ENCODE results near the gene CDH23. TPM values are rescaled to one million over a fixed set of nuclear protein-coding genes. Genes with fewer than 3 reads are reported as not detected.

Gene CDH23
- total RNA-seq, 1 experiment from 2014 or later: 0.03 TPM

DNA sequence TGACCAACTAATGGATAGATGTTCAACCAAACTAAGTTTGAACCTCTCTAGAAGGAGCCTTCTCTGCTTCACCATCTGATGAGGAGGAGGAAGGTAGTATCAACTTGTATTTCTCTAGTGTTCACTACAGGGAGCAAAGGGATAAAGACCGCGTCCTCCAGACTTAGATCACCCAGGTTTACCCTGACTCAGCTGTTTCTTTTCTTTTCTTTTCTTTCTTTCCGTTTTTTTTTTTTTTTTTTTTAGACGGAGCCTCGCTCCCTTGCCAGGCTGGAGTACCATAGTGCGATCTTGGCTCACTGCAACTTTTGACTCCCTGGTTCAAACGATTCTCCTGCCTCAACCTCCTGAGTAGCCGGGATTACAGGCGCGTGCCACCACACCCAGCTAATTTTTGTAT is 263.0 kb downstream of the CDH23 start:
- no peak for DNase-seq (ENCODE audit: low read depth)
- in situ Hi-C loops (cut with HindIII; ENCODE audit: low pct_unique_long_range_greater_than_20kb, low sequenced_read_pairs): no loop called here

DNA sequence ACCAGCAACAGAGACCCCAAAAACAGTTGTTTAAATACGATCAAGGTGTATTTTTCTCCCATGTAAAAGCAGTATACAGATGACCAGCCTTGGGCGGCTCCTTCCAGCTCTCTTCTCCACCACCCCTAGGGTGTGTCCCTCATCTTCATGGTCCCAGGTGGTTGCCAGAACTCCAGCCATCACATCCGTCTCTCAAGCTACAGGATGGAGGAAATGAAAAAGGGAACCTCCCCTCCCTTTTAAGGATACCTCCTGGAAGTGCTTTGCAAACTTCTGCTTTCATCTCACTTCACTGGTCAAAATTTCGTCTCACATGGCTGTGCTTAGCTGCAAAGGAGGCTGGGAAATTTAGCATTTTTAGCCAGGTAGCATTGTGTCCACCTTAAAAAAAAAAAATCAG is 263.6 kb downstream of the CDH23 start:
- in situ Hi-C loops (cut with HindIII; ENCODE audit: low pct_unique_long_range_greater_than_20kb, low sequenced_read_pairs): no loop called here
- no peak for DNase-seq (ENCODE audit: low read depth)

DNA sequence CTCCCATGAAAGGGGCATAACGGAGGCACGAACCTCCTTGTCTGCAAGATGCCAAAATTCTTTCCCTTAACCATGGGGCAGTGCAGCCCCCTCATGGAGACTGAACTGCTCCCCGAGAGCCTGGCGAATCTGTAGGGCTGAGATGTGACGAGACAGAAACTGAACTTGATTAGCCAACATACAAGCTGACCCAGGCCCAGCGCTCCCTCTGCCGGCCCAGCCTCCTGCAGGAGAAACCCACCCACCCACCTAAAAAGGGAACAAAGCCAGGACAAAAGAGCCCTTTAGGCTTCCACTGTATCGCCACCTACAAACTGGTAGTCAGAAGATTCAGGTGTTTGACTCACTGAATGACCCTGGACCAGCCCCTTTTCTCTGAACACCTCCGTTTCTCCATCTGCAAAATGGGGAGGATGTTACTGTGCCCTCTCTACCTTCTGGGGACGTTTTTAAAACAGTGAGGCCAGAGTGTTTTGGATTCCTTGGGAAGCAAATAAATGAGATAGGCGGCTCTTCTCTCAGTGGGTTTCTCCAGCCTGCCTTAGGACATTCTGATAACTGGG is 264.4 kb downstream of the CDH23 start:
- in situ Hi-C loops (cut with HindIII; ENCODE audit: low pct_unique_long_range_greater_than_20kb, low sequenced_read_pairs): no loop called here
- DNase-seq (ENCODE audit: low read depth): no peak

DNA sequence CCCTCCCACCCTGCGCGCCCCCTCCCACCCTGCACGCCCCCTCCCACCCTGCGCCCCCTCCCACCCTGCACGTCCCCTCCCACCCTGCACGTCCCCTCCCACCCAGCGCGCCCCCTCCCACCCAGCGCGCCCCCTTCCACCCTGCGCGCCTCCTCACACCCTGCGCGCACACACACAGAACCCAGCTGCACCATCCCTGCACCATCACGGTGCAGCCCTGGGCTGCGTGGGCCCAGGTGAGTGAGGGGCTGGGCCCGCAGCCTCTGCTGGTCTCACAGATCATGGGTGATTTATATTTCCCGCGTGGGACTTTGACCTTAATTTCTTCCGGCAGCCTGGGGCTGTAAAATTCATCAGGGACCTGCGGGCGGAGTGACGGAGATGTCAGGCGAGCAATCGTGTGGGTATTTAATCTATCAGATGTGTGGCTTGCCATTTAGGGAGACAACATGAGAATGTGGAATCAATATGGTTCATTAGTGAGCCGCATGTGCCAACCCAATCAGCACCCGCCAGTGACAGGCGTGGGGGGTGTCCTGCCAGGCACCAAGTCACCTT is 265.1 kb downstream of the CDH23 start:
- in situ Hi-C loops (cut with HindIII; ENCODE audit: low pct_unique_long_range_greater_than_20kb, low sequenced_read_pairs): no loop called here
- no peak for DNase-seq (ENCODE audit: low read depth)

DNA sequence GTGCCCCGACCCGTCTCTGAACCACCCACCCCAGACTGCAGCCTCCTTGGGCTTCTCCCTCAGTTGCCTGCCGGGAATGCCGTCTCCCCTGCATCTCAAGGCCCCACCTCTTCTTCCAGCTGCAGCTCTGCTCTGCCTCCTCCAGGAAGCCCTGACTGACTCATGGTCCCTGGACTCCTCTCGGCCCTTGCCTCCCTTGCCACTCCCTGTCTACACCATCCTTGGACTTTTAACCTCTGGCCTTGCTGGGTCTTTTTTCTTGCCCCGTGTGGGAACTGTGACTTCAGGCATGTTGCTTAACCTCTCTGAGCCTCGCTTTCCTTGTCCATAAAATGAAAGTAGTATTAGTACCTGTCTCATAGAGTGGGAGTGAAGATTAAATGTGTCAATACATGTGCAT is 266.6 kb downstream of the CDH23 start:
- in situ Hi-C loops (cut with HindIII; ENCODE audit: low pct_unique_long_range_greater_than_20kb, low sequenced_read_pairs): no loop called here
- DNase-seq (ENCODE audit: low read depth): no peak

DNA sequence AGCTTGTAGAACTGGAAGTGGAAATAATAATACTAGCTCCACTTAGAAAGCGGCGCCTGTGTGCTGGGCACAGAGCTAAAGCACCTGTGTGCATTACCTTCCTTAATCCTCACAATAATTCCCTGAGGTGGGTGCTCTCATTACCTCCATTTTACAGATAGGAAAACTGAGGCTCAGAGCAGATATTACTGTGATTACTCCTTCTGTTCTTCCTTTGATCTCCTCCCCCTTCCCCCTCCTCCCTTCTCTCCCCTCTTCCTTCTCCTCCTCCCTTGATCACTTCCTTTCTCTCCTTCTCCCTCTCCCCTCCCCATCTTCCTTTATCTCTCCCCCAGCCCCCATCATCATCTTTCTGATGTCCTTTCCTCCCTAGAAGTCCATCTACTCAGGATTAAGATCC is 267.9 kb downstream of the CDH23 start:
- in situ Hi-C loops (cut with HindIII; ENCODE audit: low pct_unique_long_range_greater_than_20kb, low sequenced_read_pairs): no loop called here
- DNase-seq (ENCODE audit: low read depth): no peak

DNA sequence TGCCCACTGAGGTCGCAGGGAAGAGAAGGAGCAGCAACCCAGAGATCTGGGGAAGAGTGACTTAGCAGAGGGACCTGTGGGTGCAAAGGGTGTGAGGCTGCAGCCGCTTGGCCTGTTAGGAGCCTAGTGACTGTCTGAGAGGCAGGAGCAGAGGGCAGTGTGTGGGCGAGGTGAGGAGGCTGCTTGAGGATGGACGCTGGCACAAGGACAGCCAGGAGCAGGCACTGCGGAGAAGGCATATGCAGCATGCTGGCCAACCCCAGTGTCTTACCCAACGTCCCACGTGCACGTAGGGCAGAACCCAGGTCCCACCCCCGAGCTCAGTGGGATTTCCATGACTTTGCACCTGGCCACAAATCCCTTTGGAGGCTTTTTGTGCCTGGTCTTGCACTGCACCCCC is 268.7 kb downstream of the CDH23 start:
- in situ Hi-C loops (cut with HindIII; ENCODE audit: low pct_unique_long_range_greater_than_20kb, low sequenced_read_pairs): no loop called here
- DNase-seq (ENCODE audit: low read depth): no peak

DNA sequence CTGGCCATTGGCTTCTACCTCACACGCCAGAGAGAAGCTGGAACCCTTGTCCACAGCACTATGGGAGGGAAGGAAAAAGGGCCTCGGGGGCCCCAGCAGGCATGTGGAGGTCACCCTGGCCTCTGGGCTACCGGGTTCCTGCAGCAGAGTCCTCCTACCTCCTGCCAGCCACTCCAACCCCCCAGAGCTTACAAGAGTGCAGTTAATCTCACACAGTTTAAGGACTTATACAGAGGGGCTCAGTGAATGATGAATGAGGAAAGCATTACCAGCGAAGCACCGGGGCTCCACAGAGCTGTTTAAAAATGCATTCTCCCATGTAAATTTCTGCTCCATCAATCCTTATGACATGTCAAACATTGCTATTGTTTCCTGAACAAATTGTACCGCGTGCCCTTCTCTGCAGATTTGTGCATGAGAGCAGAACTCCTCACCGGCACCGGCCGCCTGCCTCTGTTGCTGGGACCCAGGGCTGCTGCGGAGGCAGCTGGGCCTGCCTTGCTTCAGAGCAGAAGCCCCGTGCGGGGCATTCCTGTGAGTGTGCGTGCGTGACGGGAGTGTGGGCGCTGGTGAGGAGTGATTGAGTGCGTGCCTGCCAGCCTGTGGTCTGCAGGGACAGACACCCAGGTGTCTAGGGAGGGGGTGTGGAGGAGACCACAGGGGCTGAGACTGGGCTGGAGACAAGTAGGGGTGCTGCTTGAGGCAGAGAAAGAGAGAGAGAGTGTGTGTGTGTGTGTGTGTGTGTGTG is 270.1 kb downstream of the CDH23 start:
- no peak for DNase-seq (ENCODE audit: low read depth)
- in situ Hi-C loops (cut with HindIII; ENCODE audit: low pct_unique_long_range_greater_than_20kb, low sequenced_read_pairs): no loop called here

DNA sequence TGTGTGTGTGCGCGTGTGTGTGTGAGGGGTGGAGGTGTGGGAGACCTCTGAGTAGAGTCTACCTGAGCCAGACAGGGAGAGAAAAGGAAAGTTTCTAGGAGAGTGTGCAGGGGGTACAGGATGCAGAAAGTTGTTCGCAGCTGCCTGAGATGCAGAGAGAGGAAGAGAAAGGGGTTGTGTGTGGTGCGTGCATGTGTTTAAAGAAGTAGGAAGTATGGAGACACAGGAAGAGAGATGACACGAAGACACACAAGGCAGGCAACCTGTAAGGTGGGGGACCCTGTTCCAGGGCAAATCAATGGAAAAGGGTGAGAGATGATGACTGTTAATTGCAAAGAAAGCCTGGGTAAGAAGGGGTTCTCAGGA is 270.6 kb downstream of the CDH23 start:
- in situ Hi-C loops (cut with HindIII; ENCODE audit: low pct_unique_long_range_greater_than_20kb, low sequenced_read_pairs): no loop called here

DNA sequence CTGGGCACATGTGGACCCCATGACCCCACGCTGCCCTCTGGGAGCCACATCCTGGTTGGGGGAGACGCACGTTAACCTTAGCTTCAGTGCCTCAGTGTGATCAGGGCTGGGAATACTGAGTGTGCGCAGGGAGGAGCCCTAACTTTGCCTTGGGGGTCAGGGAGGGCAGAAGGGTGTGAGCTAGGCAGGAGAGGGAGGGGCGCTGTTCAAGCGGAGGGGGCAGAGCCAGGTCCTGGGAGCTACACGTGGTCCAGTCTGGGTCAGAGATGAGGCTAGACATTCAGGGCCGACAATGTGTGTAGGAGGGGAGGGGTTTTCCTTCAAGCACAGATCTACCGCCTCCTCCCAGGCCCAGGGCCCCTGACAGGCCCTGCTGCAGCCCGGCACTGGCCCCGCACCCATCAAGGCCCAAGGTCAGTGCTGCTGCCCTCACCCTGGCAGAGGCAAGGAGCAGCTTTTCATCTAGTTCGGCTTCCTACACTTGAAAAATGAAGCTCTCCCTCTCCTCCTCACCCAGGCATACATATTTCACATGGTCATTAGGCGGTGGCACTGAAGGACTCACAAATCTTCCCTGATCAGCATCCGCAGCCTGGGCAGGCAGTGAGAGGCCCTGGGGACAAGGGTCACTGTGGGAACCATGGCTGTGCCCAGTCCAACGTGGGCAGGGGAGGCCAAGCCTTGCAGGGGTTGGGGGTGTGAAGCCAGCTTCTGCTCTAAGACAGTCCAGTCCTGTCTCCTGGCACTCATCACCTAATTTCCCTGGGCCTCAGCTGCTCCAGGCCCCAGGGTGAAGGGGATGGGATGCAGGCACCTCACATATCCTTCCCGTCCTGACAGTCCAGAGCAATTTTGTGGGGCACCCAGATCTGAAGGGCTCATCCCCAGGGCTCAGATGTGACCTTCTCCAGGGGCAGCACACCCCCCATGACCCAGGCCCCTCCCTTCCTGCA is 275.6 kb downstream of the CDH23 start:
- DNase-seq (ENCODE audit: low read depth): no peak
- in situ Hi-C loops (cut with HindIII; ENCODE audit: low pct_unique_long_range_greater_than_20kb, low sequenced_read_pairs): no loop called here

More for the DNA sequence above, 270.6 kb downstream of the CDH23 start:
- DNase-seq (ENCODE audit: low read depth): no peak

DNA sequence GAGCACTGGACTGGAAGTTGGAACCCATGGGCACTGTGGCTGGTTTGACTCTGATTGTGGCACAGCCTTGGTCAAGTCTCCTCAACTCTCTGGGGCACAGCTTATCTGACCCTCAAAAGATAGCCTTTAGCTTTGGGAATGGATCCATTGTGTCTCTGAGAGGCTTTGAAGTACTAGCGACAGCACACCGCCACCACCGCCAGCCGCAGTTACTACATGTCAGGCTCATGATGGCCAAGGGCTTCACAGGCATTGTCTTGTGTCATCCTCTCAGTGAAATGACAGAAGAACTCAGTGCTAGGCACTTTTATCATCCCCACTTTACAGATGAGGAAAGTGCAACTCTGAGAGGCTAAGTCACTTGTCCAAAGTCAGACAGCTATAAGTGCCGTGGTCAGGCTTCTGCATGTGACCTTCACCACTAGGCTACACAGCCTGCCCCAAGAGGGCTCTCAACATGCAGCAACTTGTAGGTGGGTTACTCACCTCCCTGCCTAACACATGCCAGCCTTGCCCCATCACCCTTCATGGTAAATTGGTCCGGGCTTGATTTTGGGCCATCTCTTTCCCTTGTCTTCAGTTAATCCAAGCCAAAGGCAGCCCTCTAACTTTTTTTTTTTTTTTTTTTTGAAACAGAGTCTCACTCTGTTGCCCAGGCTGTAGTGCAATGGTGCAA is 278.7 kb downstream of the CDH23 start:
- no peak for DNase-seq (ENCODE audit: low read depth)
- in situ Hi-C loops (cut with HindIII; ENCODE audit: low pct_unique_long_range_greater_than_20kb, low sequenced_read_pairs): no loop called here

DNA sequence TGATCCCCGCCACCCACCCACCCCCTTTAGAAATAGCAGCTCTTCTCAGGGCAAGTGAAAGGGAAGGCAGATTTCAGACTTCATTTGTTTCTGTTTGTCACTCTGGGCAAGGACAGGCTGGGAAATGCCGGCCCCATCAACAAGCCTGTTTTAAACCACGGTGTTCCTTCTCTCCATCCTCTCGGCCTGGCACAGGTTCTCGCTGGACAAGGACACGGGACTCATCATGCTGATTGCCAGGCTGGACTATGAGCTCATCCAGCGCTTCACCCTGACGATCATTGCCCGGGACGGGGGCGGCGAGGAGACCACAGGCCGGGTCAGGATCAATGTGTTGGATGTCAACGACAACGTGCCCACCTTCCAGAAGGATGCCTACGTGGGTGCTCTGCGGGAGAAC is 280.5 kb downstream of the CDH23 start:
- in situ Hi-C loops (cut with HindIII; ENCODE audit: low pct_unique_long_range_greater_than_20kb, low sequenced_read_pairs): no loop called here
- no peak for DNase-seq (ENCODE audit: low read depth)

DNA sequence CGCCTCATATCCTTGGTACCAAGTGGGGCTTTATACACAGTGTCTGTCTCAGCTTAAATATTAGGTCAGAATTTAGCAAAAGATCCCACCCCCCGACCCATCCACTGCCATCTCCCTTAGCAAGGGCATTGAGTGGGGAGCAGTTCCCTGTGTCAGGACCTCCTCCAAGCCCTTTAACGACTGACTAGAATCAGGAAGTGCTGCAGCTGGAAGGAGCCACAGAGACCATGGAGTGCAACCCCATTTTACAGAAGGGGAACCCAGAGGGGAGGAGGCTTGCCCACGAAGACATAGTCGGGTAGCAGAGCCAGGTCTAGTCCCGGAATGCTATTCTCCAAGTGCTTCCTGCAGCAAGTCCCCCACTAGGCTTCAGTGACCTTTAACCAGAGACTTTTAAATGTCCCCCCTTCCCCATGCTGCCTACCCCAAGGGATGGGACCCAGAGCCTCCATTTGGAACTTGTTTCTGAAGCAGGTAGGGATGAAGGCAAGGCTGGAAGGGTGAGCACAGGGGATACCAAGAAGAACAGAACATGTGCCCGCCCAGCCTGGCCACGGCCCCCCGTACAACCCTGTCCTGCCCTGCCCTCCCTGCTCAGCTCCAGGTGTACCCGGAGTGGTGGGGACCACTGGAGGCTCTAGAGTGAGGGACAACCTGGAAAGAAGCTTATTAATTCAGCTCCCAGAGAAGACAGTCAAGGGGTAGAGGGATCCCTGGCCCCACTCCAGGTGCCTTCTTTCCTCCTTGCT is 281.5 kb downstream of the CDH23 start:
- DNase-seq (ENCODE audit: low read depth): no peak
- in situ Hi-C loops (cut with HindIII; ENCODE audit: low pct_unique_long_range_greater_than_20kb, low sequenced_read_pairs): no loop called here

DNA sequence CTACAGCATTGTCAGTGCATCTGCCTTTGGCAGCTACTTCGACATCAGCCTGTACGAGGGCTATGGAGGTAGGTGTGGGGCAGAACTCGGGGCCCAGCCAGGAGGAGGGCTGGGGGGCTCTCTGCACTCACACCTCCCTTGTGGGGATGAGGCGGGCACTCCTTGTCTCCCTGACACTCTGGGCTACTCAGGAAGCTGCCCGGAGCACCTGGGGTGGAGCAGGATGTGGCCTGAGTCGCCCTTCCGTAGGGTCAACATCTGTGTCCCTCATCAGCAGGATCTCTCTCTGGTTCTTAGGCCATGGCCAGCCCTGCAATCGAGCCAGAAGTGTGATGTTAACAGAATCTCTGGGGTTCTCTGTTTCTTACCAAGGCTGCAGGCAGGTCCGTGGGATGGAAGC is 282.7 kb downstream of the CDH23 start:
- DNase-seq (ENCODE audit: low read depth): no peak
- in situ Hi-C loops (cut with HindIII; ENCODE audit: low pct_unique_long_range_greater_than_20kb, low sequenced_read_pairs): no loop called here

DNA sequence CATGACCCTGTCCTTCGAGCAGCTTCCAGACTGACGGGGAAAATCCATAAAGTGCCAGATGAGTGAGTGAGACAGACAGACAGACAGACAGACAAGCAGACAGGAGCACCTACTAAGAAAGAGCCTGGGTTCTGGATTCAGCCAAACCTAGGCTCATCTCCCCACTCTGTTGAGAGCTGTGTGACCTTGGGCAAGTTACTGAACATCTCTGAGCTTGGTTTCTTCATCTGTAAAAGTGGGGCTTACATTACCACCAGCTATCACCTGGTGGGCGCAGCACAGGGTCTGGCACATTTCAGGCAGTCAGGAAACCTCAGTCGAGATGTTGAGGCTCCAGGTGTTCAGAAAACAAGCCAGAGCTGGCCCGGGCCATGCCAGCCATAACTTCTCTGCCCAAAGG is 285.3 kb downstream of the CDH23 start:
- no peak for DNase-seq (ENCODE audit: low read depth)
- in situ Hi-C loops (cut with HindIII; ENCODE audit: low pct_unique_long_range_greater_than_20kb, low sequenced_read_pairs): no loop called here

DNA sequence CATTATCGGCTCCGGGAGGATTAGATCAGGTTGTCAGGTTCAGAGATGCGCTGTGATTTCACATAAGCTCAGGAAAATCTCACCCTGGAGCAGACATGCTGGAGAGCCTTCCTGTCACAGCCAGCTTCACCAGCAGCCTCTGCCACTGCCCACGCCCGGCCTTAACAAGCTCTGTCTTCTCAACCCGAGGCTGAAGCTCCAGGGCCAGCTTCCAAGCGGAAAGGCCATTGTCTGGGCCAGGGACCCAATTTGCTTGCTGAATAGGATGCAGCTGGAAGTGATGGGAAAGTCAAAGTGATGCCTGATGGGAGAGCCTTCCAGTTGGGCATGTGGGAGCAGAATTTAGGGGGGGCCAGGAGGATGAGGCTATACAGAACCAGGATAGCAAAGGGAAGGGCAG is 286.6 kb downstream of the CDH23 start:
- in situ Hi-C loops (cut with HindIII; ENCODE audit: low pct_unique_long_range_greater_than_20kb, low sequenced_read_pairs): no loop called here
- no peak for DNase-seq (ENCODE audit: low read depth)

DNA sequence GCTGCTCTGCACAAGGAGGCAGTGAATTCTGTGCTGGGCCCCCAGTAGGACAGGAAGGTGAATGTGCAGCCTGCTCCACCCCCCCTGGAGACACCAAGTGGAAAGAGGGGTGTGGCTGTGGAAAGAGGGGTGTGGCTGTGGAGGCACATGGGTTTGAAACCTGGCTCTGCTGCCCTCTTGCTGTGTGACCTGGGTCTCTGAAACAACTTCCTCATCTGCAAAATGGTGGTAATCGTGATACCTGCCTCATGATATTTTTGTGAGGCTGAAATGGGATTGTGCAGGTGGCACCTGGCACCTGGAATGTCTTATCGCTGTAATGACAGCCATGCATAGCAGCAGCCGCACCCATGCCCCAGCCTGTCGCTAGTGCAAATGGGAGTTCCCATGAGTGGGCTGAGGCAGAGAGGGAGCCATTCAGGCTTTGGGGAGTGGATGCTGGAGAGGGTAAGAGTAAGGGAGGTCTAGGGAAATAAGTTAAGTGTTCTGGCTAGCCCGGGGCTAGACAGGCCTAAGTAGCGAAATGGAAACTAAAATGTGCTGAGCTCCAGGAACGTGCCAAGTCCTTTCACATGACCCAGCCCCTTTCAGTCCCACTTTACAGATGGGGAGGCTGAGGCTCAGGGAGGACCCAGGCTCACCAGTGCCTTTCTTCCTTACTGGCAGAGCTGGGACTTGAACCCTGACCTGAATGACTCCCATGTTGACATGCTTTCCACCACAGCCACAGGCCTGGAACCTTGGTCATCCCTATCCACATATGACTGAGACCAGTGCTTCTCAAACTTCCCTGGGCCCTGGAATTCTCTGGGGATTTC is 287.8 kb downstream of the CDH23 start:
- no peak for DNase-seq (ENCODE audit: low read depth)
- in situ Hi-C loops (cut with HindIII; ENCODE audit: low pct_unique_long_range_greater_than_20kb, low sequenced_read_pairs): no loop called here

Measured in Caki2 (cell line).